K562 (cell line): ENCODE results near the gene TSPYL2. TPM values are rescaled to one million over a fixed set of nuclear protein-coding genes. Genes with fewer than 3 reads are reported as not detected.

ENCODE experiments used
- ATAC-seq: fragments of 200-7000 bp; cut with Tn5 transposase; 3 replicates; pipeline ENCODE4 v1.9.1; 2020; ENCODE audit warnings: moderate library complexity
- BruUV-seq: library from RNA; stranded (reverse); fragments of 400-500 nt; replicated peaks from 2 replicates; lab custom pipeline; 2021; lab: Mats Ljungman, UMichigan
- CTCF ChIA-PET: fragments of 300-600 bp; formaldehyde crosslinking; extraction: SDS; loops from one replicate; lab custom pipeline; 2021; ENCODE audit warnings: low intra/inter-chr PET ratio; lab: Yijun Ruan, JAX
- POLR2A ChIA-PET: fragments of 300-600, 350-650 bp; sonication (Branson Sonifier 250); formaldehyde crosslinking; extraction: SDS; loops from one replicate; lab custom pipeline; 2021; ENCODE audit warnings: antibody characterized with exemption, inconsistent platforms; lab: Yijun Ruan, JAX
- DNase-seq, 4 experiments: peaks; one replicate each; pipeline versions ENCODE4 v3.0.0 to v3.0.0-alpha.2; 2011 to 2018; ENCODE audit warnings: low spot score in 3 of 4, mixed read lengths in 3 of 4; ENCODE audit errors: extremely low read depth in 1 of 4
- FAIRE-seq: peaks from 2 replicates; lab custom pipeline; 2011; peaks lifted over from hg19 to GRCh38; lab: Jason Lieb, UNC
- H2AFZ ChIP-seq: 2 replicates; pipeline ENCODE4 v1.6.0; 2011; ENCODE audit warnings: low read depth, low read length, control low read depth, inconsistent platforms
- H3K27ac ChIP-seq: fragments of 200-600 bp; 3 replicates; pipeline ENCODE4 v1.8.0; 2011; ENCODE audit warnings: low read depth, mild to moderate bottlenecking, control low read depth, inconsistent platforms, low read length, moderate library complexity, mixed read lengths; ENCODE audit errors: extremely low read depth
- H3K27me3 ChIP-seq, 2 experiments: fragments of 300-600 bp in 1 of 2; 2 replicates in 1 of 2; 3 replicates in 1 of 2; pipeline versions ENCODE4 v1.6.0 to v1.8.0; 2011; ENCODE audit warnings: inconsistent platforms in 2 of 2, low read length in 2 of 2, mild to moderate bottlenecking in 1 of 2, mixed read lengths in 1 of 2, moderate library complexity in 1 of 2; ENCODE audit not compliant: control insufficient read depth in 2 of 2, insufficient read depth in 2 of 2
- H3K36me3 ChIP-seq: fragments of 300-600 bp; 3 replicates; pipeline ENCODE4 v1.8.0; 2011; ENCODE audit warnings: mild to moderate bottlenecking, low read length, inconsistent platforms; ENCODE audit not compliant: control insufficient read depth, insufficient read depth
- H3K4me1 ChIP-seq, 2 experiments: fragments of 200-600 bp in 1 of 2; replicated peaks in 1 of 2; 2 replicates in 1 of 2; 3 replicates in 1 of 2; pipeline versions ENCODE4 v1.5.1 to v1.8.0; 2011; ENCODE audit warnings: inconsistent platforms in 2 of 2, low read length in 2 of 2, mild to moderate bottlenecking in 1 of 2, mixed read lengths in 1 of 2, moderate library complexity in 1 of 2; ENCODE audit not compliant: control insufficient read depth in 2 of 2, insufficient read depth in 2 of 2
- H3K4me2 ChIP-seq: 2 replicates; pipeline ENCODE4 v1.6.1; 2011; ENCODE audit warnings: low read length, control low read depth, inconsistent platforms, mixed read lengths; ENCODE audit not compliant: insufficient read depth
- H3K4me3 ChIP-seq: fragments of 200-600 bp; sonication (generic), shearing (Covaris generic); 2 replicates; pipeline ENCODE4 v1.5.1; 2016; ENCODE audit warnings: control low read depth, inconsistent platforms
- H3K79me2 ChIP-seq: fragments of 200-600 bp; 3 replicates; pipeline ENCODE4 v1.8.0; 2011; ENCODE audit warnings: low read length, inconsistent platforms; ENCODE audit not compliant: control insufficient read depth, insufficient read depth
- H3K9ac ChIP-seq, 2 experiments: 2 replicates each; pipeline versions ENCODE4 v1.6.0 to v1.6.1; 2011; ENCODE audit warnings: low read depth in 2 of 2, low read length in 2 of 2, control low read depth in 1 of 2, inconsistent platforms in 1 of 2, mild to moderate bottlenecking in 1 of 2, mixed read lengths in 1 of 2; ENCODE audit not compliant: insufficient read depth in 1 of 2
- H3K9me1 ChIP-seq: one replicate; pipeline ENCODE4 v1.6.0; 2011; ENCODE audit warnings: inconsistent platforms, mild to moderate bottlenecking, low read length, moderate library complexity; ENCODE audit not compliant: control insufficient read depth, insufficient read depth
- H3K9me3 ChIP-seq: replicated peaks from 2 replicates; pipeline ENCODE4 v1.5.1; 2011; ENCODE audit warnings: low read depth, low read length, inconsistent platforms; ENCODE audit not compliant: control insufficient read depth, insufficient read depth
- H4K20me1 ChIP-seq: replicated peaks from 2 replicates; pipeline ENCODE4 v1.6.1; 2011; ENCODE audit warnings: low read length, inconsistent platforms, mixed read lengths; ENCODE audit not compliant: control insufficient read depth, insufficient read depth
- CC2D1A ChIP-seq: fragments of 450-650 bp; IDR thresholded peaks from 2 replicates; pipeline ENCODE4 v1.6.1; 2017; ENCODE audit warnings: mild to moderate bottlenecking
- CEBPG ChIP-seq, 3 experiments: fragments of 200-800 bp in 1 of 3; sonication (Bioruptor generic) in 1 of 3; sonication (generic) in 1 of 3; formaldehyde crosslinking in 1 of 3; IDR thresholded peaks in 2 of 3; conservative IDR thresholded peaks in 1 of 3; 2 replicates each; pipeline versions ENCODE4 v1.6.1 to v1.8.0; 2016 to 2022; ENCODE audit warnings: missing compliant biosample characterization in 2 of 3, missing genetic modification characterization in 2 of 3, mild to moderate bottlenecking in 1 of 3, missing genetic modification reagents in 1 of 3
- CHD4 ChIP-seq: fragments of 200-600 bp; sonication (generic); IDR thresholded peaks from 3 replicates; pipeline ENCODE4 v1.6.1; 2012; ENCODE audit warnings: low read depth, mild to moderate bottlenecking, mixed read lengths, low read length, inconsistent platforms; ENCODE audit not compliant: insufficient read depth, insufficient replicate concordance, poor library complexity, severe bottlenecking
- CTBP1 ChIP-seq: fragments of 450-650 bp; IDR thresholded peaks from 2 replicates; pipeline ENCODE4 v1.6.1; 2016; ENCODE audit warnings: borderline replicate concordance
- FOXK2 ChIP-seq, 2 experiments: fragments of 450-650 bp; IDR thresholded peaks in 1 of 2; conservative IDR thresholded peaks in 1 of 2; 2 replicates each; pipeline ENCODE4 v1.6.1; 2016; ENCODE audit warnings: low read depth in 2 of 2, mild to moderate bottlenecking in 1 of 2
- GTF2F1 ChIP-seq: IDR thresholded peaks from 2 replicates; pipeline ENCODE4 v1.6.1; 2011; ENCODE audit warnings: low read depth, low read length, improper control_type of control experiment
- HLTF ChIP-seq: fragments of 450-650 bp; IDR thresholded peaks from 2 replicates; pipeline ENCODE4 v1.6.1; 2016
- JUND ChIP-seq, 2 experiments: IDR thresholded peaks; 2 replicates in 1 of 2; 3 replicates in 1 of 2; pipeline ENCODE4 v1.6.1; 2011; ENCODE audit warnings: borderline replicate concordance in 2 of 2, low read depth in 2 of 2, low read length in 2 of 2, improper control_type of control experiment in 1 of 2, missing biosample characterization in 1 of 2, missing genetic modification characterization in 1 of 2, missing genetic modification reagents in 1 of 2
- L3MBTL2 ChIP-seq: fragments of 450-650 bp; IDR thresholded peaks from 2 replicates; pipeline ENCODE4 v1.6.1; 2016; ENCODE audit warnings: mild to moderate bottlenecking, moderate library complexity
- TOE1 ChIP-seq, 2 experiments: fragments of 450-650 bp in 1 of 2; sonication (generic) in 1 of 2; formaldehyde crosslinking in 1 of 2; IDR thresholded peaks; 2 replicates each; pipeline versions ENCODE4 v1.7.1 to v1.8.0; 2016 to 2022; ENCODE audit warnings: borderline replicate concordance in 2 of 2, mild to moderate bottlenecking in 2 of 2, antibody characterized with exemption in 1 of 2, inconsistent platforms in 1 of 2, low read depth in 1 of 2, missing genetic modification reagents in 1 of 2, moderate library complexity in 1 of 2
- WHSC1 ChIP-seq: IDR thresholded peaks from one replicate; pipeline ENCODE4 v1.6.1; 2012; ENCODE audit warnings: low read length, control low read depth, inconsistent platforms
- ZNF512 ChIP-seq: IDR thresholded peaks from 2 replicates; pipeline ENCODE4 v1.6.1; 2016; ENCODE audit warnings: missing genetic modification characterization, missing compliant biosample characterization
- WGBS: fragments of 100-300 bp; shearing (Covaris generic); methylation state at CpG from one replicate; pipeline ENCODE4 v1.1.6; 2016; ENCODE audit warnings: low coverage, mixed read lengths; ENCODE audit not compliant: insufficient coverage; ENCODE audit errors: missing lambda C conversion rate; 5-methylcytosine and 5-hydroxymethylcytosine counted together
- in situ Hi-C: fragments of 300-500 bp; cut with MboI; formaldehyde crosslinking; loops from 4 replicates; pipeline ENCODE4 v1.15.0; 2018; ENCODE audit warnings: inconsistent platforms, mixed read lengths
- intact Hi-C: fragments of 100-400 bp; cut with micrococcal nuclease; formaldehyde crosslinking; loops from 2 replicates; pipeline ENCODE4 v1.14.2; 2022
- polyA plus RNA-seq, 8 experiments: library from polyadenylated mRNA; depleted of rRNA in 4 of 8; stranded (reverse) in 5 of 8; unstranded in 3 of 8; fragments of >200 nt; fragmentation: Nextera tagmentation in 2 of 8; fragmentation: Illumina TruSeq in 1 of 8; extraction: Ambion mirVana in 2 of 8; extraction: Trizol in 1 of 8; gene quantifications; 2 replicates each; pipeline versions ENCODE4 v1.2.1 to v1.2.3, GENCODE V29; 2011 to 2014; ENCODE audit warnings: inconsistent platforms in 1 of 8, missing spikeins in 1 of 8
- total RNA-seq, 7 experiments: library from RNA; depleted of rRNA in 6 of 7; stranded (reverse); fragments of >200 nt in 6 of 7; fragmentation: Illumina TruSeq in 2 of 7; extraction: Trizol in 2 of 7; gene quantifications; 2 replicates each; pipeline versions ENCODE4 v1.2.1 to v1.2.3, GENCODE V29; 2011 to 2021; ENCODE audit warnings: low replicate concordance in 1 of 7

Gene TSPYL2
- total and polyA plus RNA-seq, 9 of the 15 experiments (the other 6 are each of a cell fraction or from before 2014, with no cell fraction given), result 0.41 to 20.0 (median 10.8) TPM

DNA sequence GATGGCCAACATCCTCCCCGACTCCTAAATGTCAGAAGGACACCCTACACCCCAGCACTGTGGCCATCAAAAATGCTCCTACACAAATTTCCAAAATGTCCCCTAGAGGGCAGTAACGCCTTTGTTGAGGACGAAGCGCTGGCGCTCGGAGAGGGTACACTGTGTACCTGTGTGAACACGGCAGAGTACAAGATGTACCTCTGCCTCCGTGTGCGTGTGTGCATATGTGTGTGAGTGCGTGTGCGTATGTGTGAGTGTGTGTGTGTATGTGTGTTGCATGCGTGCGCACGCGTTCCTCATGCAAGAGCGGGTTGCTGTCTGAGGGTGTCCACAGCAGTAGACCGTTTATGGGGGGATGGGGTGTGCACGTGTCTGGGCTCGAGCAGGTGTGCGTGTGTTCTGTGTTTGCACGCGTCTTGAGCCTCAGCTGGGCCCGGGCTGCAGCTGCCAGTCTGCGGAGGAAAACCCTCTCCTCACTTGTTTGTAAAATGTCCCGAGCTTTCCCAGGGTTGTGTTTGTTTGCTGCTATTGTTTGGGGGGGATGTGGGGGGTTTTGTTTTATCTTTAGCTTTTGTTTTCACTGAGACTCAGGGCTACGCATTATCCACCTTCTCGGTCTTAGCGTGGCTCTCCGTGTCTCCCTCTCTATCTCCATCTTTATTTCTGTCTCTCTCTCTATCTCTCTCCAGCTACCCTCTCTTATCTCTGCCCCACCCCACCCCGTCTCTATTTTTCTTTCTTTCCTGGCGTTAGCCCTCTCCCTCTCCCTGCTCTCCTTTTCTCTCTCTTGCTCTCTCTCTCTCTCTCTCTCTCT lies 10.4 kb upstream of the TSPYL2 start (continued):
- TF ChIP-seq JUND (IDR thresholded peaks at IDR 0.05; ENCODE audit: borderline replicate concordance, low read depth, low read length), result no peak
- TF ChIP-seq JUND (tag; IDR thresholded peaks at IDR 0.05; ENCODE audit: borderline replicate concordance, low read depth, low read length), result no peak
- peak; percentile 50; the same call in 1 of the 2 replicates for TF ChIP-seq CTBP1
- no peak for TF ChIP-seq GTF2F1
- 0 out of 2 replicates have a peak, but pooled peaks have one; percentile 36 for TF ChIP-seq L3MBTL2

DNA sequence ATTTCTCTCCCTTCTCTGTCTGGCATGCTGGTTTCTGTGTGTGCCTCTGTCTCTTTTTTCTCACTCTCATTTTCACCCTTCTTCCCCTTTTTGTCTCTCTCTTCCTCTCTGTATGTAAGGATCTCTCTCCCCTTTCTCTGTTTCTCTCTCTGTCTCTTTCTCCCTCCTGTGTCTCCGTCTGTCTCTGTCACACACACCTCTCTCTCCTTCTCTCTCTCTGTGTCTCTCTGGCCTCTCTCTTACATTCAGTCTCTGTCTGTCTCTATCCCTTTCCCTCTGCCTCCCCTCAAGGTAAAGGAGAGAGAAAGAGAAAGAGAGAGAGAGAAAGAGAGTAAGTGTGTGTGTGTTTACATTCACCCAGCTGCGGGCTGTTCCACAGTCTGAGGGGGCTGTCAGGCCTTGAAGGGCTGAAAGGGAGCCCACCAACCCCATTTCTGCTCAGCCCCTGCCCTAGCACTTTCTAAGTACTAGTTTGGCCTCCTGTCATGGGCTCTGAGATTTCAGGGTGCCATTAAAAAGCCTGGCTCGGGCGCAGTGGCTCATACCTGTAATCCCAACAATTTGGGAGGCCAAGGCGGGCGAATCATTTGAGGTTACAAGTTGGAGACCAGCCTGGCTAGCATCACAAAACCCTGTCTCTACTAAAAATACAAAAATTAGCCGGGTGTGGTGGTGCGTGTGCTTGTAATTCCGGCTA lies 9.6 kb upstream of the TSPYL2 start:
- Histone ChIP-seq H3K27ac (no peak overlapping the region), H4K20me1 (no peaks in the 10 kb centered on the region), H3K36me3 (no peaks in the 10 kb centered on the region), H3K9me3 (no peaks in the 10 kb centered on the region), H3K9ac (peak overlapping the region; percentile 20 to 45; a peak in 3 of 4 replicates), H3K4me1 (peaks cover 0 to 18% of the 10 kb centered on the region in 2 experiments; a peak in 3 of 5 replicates), H2AFZ (peak overlapping the region; percentile 93), H3K4me3 (0 out of 2 replicates have a peak overlapping the region, but pooled peaks have one; percentile 34), H3K79me2 (no peaks in the 10 kb centered on the region), H3K9me1 (no peaks in the 10 kb centered on the region), H3K27me3 (no peaks in the 10 kb centered on the region), H3K4me2 (no peak overlapping the region)
- CTCF ChIA-PET, result interaction anchor here (0.6 to 1.6 kb wide), 2 partner anchors 17 to 18 kb away, joined by 3 to 7 read pairs; no protein-coding TSS in a partner anchor
- POLR2A ChIA-PET, result no interaction called here
- 44% methylated on average over 7 of the region's 9 CpGs for WGBS
- BruUV-seq, result no TSS peak
- in situ Hi-C loops, result no loop called here
- ATAC-seq (peak; percentile 13), DNase-seq (no peak), FAIRE-seq (no peak)
- intact Hi-C loops, result loop anchor here (10.0 kb wide), 1 partner anchor 152 kb away; the partner anchor contains the start of gene KDM5C
- TF ChIP-seq TOE1 (IDR thresholded peaks at IDR 0.05; ENCODE audit: borderline replicate concordance) (peak; percentile 2; the same call in 1 of the 2 replicates), TOE1 (CRISPR knock-in tag; IDR thresholded peaks at IDR 0.05; ENCODE audit: borderline replicate concordance, low read depth) (no peak), CHD4 (no peak), FOXK2 (conservative IDR thresholded peaks at IDR 0.05 in 1 of 2, IDR thresholded peaks at IDR 0.05 in 1 of 2; ENCODE audit: low read depth in 2 of 2) (0 out of 4 replicates have a peak, but pooled peaks of 1 of the 2 experiments have one; percentile 8), WHSC1 (no peak), CEBPG (CRISPR knock-in tag; IDR thresholded peaks at IDR 0.05) (no peak), CEBPG (tag; conservative IDR thresholded peaks at IDR 0.05 in 1 of 2, IDR thresholded peaks at IDR 0.05 in 1 of 2) (no peak), ZNF512 (tag) (peak; percentile 43; the same call in 1 of the 2 replicates), CC2D1A (0 out of 2 replicates have a peak, but pooled peaks have one; percentile 23), HLTF (0 out of 2 replicates have a peak, but pooled peaks have one; percentile 26)
